Suprapubic skin (tissue), 4 donors: ENCODE measurements around the gene ITFG2.

Source experiments
- POLR2A ChIP-seq, 2 donors: fragments of 450-650 bp; IDR thresholded peaks; one replicate each; pipeline ENCODE4 v1.6.1; 2017; ENCODE audit warnings: antibody characterized with exemption in 2 of 2, mild to moderate bottlenecking in 2 of 2, moderate library complexity in 2 of 2
- POLR2AphosphoS5 ChIP-seq, 3 donors: sonication (generic); formaldehyde crosslinking; IDR thresholded peaks; one replicate each; pipeline ENCODE4 v1.6.1; 2017; ENCODE audit warnings: antibody characterized with exemption in 3 of 3
- TF ChIP-seq, protein P1 (sequence below), 2 donors: fragments of 200-600 bp in 1 of 2; fragments of 450-650 bp in 1 of 2; sonication (generic) in 1 of 2; IDR thresholded peaks; one replicate each; pipeline ENCODE4 v1.5.1; 2016 to 2019; ENCODE audit warnings: antibody characterized with exemption in 2 of 2, mild to moderate bottlenecking in 1 of 2, moderate library complexity in 1 of 2

DNA sequence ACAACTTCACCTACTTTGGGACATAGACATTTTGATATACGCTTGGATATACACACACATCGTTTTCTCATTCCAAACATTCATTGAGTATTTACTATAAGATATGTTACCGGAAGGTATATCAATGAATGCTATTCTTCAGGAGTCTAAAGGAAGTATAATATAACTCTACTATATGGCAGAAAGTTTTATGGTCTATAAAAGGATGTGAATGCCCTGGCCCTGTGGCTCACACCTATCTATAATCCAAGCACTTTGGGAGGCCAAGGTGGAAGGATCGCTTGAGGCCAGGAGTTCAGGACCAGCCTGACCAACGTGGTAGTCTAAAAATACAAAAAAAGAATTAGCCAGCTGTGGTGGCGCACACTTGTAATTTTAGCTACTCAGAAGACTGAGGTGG is 16.8 kb downstream of the ITFG2 start:
- TF ChIP-seq, protein P1, sequence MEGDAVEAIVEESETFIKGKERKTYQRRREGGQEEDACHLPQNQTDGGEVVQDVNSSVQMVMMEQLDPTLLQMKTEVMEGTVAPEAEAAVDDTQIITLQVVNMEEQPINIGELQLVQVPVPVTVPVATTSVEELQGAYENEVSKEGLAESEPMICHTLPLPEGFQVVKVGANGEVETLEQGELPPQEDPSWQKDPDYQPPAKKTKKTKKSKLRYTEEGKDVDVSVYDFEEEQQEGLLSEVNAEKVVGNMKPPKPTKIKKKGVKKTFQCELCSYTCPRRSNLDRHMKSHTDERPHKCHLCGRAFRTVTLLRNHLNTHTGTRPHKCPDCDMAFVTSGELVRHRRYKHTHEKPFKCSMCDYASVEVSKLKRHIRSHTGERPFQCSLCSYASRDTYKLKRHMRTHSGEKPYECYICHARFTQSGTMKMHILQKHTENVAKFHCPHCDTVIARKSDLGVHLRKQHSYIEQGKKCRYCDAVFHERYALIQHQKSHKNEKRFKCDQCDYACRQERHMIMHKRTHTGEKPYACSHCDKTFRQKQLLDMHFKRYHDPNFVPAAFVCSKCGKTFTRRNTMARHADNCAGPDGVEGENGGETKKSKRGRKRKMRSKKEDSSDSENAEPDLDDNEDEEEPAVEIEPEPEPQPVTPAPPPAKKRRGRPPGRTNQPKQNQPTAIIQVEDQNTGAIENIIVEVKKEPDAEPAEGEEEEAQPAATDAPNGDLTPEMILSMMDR (IDR thresholded peaks at IDR 0.05) = no peak
- TF ChIP-seq POLR2A (IDR thresholded peaks at IDR 0.05) (no peak), POLR2AphosphoS5 (IDR thresholded peaks at IDR 0.05) (no peak)
